GM12873 (cell line): Measurements from ENCODE around the gene CCNC.

Experiments
- CTCF ChIP-seq: IDR thresholded peaks from 2 replicates; pipeline ENCODE4 v1.5.1; 2012; ENCODE audit warnings: low read depth, mild to moderate bottlenecking, moderate library complexity, low read length, control low read depth; ENCODE audit not compliant: insufficient read depth; ENCODE audit errors: missing control alignments

The CCNC gene

GRCh38 chr6:99609905-99610489 is 41.5 kb upstream of the CCNC start:
- no peak for TF ChIP-seq CTCF

- TF ChIP-seq CTCF, result no peak
Measured at GRCh38 chr6:99608886-99609482, 40.5 kb upstream of the CCNC start.

- TF ChIP-seq CTCF, result no peak
Measured at GRCh38 chr6:99608059-99608885, 39.8 kb upstream of the CCNC start.

GRCh38 chr6:99607416-99608036 is 39.1 kb upstream of the CCNC start:
- TF ChIP-seq CTCF, result no peak

- TF ChIP-seq CTCF, result no peak
Measured at GRCh38 chr6:99606656-99607415, 38.4 kb upstream of the CCNC start, which contains the start of gene PRDM13. TSS of gene PRDM13 (plus strand) at chr6:99606833. CDS start at chr6:99607035, 202 bp downstream.

- no peak for TF ChIP-seq CTCF
Measured at GRCh38 chr6:99605911-99606655, 37.6 kb upstream of the CCNC start.
